ENCODE measurements around the gene COPE.

DNA sequence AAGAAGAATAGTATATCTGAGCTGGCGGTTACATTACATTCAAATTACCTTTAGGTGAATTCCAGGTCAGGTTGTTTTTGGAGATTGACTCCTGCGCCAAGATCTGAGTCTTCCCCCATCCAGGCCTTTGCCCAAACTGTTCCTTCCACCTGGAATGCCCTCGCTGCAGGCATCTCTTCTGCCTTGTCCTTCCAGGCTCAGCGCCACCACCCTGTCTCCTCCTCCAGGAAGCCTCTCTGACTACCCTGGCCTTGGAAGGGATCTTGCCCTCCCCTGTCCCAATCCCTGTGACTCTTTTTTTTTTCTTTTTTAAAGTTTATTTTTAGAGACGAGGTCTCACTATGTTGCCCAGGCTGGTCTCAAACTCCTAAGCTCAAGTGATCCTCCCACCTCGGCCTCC is 23.5 kb upstream of the COPE start:
- TF ChIP-seq, protein P1, sequence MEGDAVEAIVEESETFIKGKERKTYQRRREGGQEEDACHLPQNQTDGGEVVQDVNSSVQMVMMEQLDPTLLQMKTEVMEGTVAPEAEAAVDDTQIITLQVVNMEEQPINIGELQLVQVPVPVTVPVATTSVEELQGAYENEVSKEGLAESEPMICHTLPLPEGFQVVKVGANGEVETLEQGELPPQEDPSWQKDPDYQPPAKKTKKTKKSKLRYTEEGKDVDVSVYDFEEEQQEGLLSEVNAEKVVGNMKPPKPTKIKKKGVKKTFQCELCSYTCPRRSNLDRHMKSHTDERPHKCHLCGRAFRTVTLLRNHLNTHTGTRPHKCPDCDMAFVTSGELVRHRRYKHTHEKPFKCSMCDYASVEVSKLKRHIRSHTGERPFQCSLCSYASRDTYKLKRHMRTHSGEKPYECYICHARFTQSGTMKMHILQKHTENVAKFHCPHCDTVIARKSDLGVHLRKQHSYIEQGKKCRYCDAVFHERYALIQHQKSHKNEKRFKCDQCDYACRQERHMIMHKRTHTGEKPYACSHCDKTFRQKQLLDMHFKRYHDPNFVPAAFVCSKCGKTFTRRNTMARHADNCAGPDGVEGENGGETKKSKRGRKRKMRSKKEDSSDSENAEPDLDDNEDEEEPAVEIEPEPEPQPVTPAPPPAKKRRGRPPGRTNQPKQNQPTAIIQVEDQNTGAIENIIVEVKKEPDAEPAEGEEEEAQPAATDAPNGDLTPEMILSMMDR (IDR thresholded peaks at IDR 0.05), result no peak
- TF ChIP-seq POLR2AphosphoS5 (IDR thresholded peaks at IDR 0.05; ENCODE audit: insufficient read depth in 1 of 2, low read depth in 1 of 2), result no peak
- no peak for TF ChIP-seq POLR2A (IDR thresholded peaks at IDR 0.05)
